Left kidney (tissue), 8 donors: ENCODE data around the gene AP1S1. TPM values are rescaled to one million over a fixed set of nuclear protein-coding genes. Genes with fewer than 3 reads are reported as not detected.
"Not testable (repeated sequence)": the region's sequence is repeated elsewhere in the genome, so short reads cannot be mapped to it uniquely, and the experiment has no call there.

Experiments
- DNase-seq: peaks from one replicate; pipeline ENCODE4 v3.0.0-alpha.2; 2013
- long read RNA-seq, 8 donors: transcript quantifications; one replicate each; lab custom pipeline, GENCODE V29; 2026
- polyA plus RNA-seq: library from polyadenylated mRNA; unstranded; fragments of 120-200 nt; gene quantifications from one replicate; pipeline ENCODE4 v1.2.1, GENCODE V29; 2013; ENCODE audit not compliant: insufficient read length

The AP1S1 gene
- 66.7 TPM for polyA plus RNA-seq
- long read RNA-seq, donor 1, transcript AP1S1-201 (5 exons, 1,303 nt), result major isoform, 43 of 58 reads
- long read RNA-seq, donor 1, partial matches to known transcripts, result 11 of 58 reads
- long read RNA-seq, donor 1, other reads (novel, unspliced or antisense), result 0 of 58 reads
- long read RNA-seq, donor 2, transcript AP1S1-201 (5 exons, 1,303 nt), result major isoform, 20 of 34 reads
- long read RNA-seq, donor 2, partial matches to known transcripts, result 8 of 34 reads
- long read RNA-seq, donor 2, other reads (novel, unspliced or antisense), result 5 of 34 reads
- long read RNA-seq, donor 3, transcript AP1S1-201 (5 exons, 1,303 nt), result major isoform, 11 of 12 reads
- long read RNA-seq, donor 3, partial matches to known transcripts, result 0 of 12 reads
- long read RNA-seq, donor 3, other reads (novel, unspliced or antisense), result 0 of 12 reads
- long read RNA-seq, donor 4, partial matches to known transcripts, result 0 of 4 reads
- long read RNA-seq, donor 4, other reads (novel, unspliced or antisense), result 0 of 4 reads
- long read RNA-seq, donor 5, transcript AP1S1-201 (5 exons, 1,303 nt), result major isoform, 80 of 120 reads
- long read RNA-seq, donor 5, partial matches to known transcripts, result 27 of 120 reads
- long read RNA-seq, donor 5, other reads (novel, unspliced or antisense), result 5 of 120 reads
- long read RNA-seq, donor 6, transcript AP1S1-201 (5 exons, 1,303 nt), result major isoform, 43 of 60 reads
- long read RNA-seq, donor 6, partial matches to known transcripts, result 14 of 60 reads
- long read RNA-seq, donor 6, other reads (novel, unspliced or antisense), result 0 of 60 reads
- long read RNA-seq, donor 7, transcript AP1S1-201 (5 exons, 1,303 nt), result major isoform, 48 of 113 reads
- long read RNA-seq, donor 7, partial matches to known transcripts, result 62 of 113 reads
- long read RNA-seq, donor 7, other reads (novel, unspliced or antisense), result 0 of 113 reads
- long read RNA-seq, donor 8, transcript AP1S1-201 (5 exons, 1,303 nt), result major isoform, 9 of 19 reads
- long read RNA-seq, donor 8, partial matches to known transcripts, result 9 of 19 reads
- long read RNA-seq, donor 8, other reads (novel, unspliced or antisense), result 0 of 19 reads

- DNase-seq, result peak; percentile 94
Observed at GRCh38 chr7:101153969-101154692, at the start of gene AP1S1. Gene AP1S1, plus strand, starts transcription at chr7:101154476. Its CDS starts 39 bp downstream, at chr7:101154515.

GRCh38 chr7:101104799-101105198, 49.5 kb upstream of the AP1S1 start:
- no peak for DNase-seq

GRCh38 chr7:101105248-101105647, 49.0 kb upstream of the AP1S1 start:
- DNase-seq, result not testable (repeated sequence)

- no peak for DNase-seq
Observed at GRCh38 chr7:101106386-101106785, 47.9 kb upstream of the AP1S1 start.

- no peak for DNase-seq
Observed at GRCh38 chr7:101108330-101108857, 45.9 kb upstream of the AP1S1 start.

- no peak for DNase-seq
Observed at GRCh38 chr7:101108961-101109360, 45.3 kb upstream of the AP1S1 start.

GRCh38 chr7:101109368-101109767, 44.9 kb upstream of the AP1S1 start:
- no peak for DNase-seq

- DNase-seq, result no peak
Observed at GRCh38 chr7:101111261-101111660, 43.0 kb upstream of the AP1S1 start.

- no peak for DNase-seq
Observed at GRCh38 chr7:101112233-101112632, 42.0 kb upstream of the AP1S1 start.

- DNase-seq, result not testable (repeated sequence)
Observed at GRCh38 chr7:101113140-101113539, 41.1 kb upstream of the AP1S1 start.

GRCh38 chr7:101113836-101114235, 40.4 kb upstream of the AP1S1 start:
- no peak for DNase-seq

- no peak for DNase-seq
Observed at GRCh38 chr7:101114492-101114891, 39.8 kb upstream of the AP1S1 start.

GRCh38 chr7:101115215-101115614, 39.1 kb upstream of the AP1S1 start:
- DNase-seq, result no peak

- no peak for DNase-seq
Observed at GRCh38 chr7:101116898-101117297, 37.4 kb upstream of the AP1S1 start.

GRCh38 chr7:101118856-101119255, 35.4 kb upstream of the AP1S1 start:
- no peak for DNase-seq

- DNase-seq, result no peak
Observed at GRCh38 chr7:101119876-101120275, 34.4 kb upstream of the AP1S1 start.

- DNase-seq, result no peak
Observed at GRCh38 chr7:101120315-101120714, 34.0 kb upstream of the AP1S1 start.

- not testable (repeated sequence) for DNase-seq
Observed at GRCh38 chr7:101121631-101121990, 32.7 kb upstream of the AP1S1 start.

- peak; percentile 88 for DNase-seq
Observed at GRCh38 chr7:101121991-101122932, 32.0 kb upstream of the AP1S1 start.

- no peak for DNase-seq
Observed at GRCh38 chr7:101122933-101123702, 31.2 kb upstream of the AP1S1 start.
